NCI-H2196 (cell line): Measurements from ENCODE around the gene FER1L5.

ENCODE experiments used
- DNase-seq: peaks from one replicate; lab custom pipeline; 2025; ENCODE audit not compliant: unreplicated experiment; lab: John Stamatoyannopoulos, UW

FER1L5 gene

GRCh38 chr2:96694816-96695455, 52.4 kb downstream of the FER1L5 start:
- no peak for DNase-seq

- no peak for DNase-seq
These were observed 53.0 kb downstream of the FER1L5 start for GRCh38 chr2:96695602-96696001.

- DNase-seq = no peak
These were observed 54.9 kb downstream of the FER1L5 start for GRCh38 chr2:96697476-96697875.

- DNase-seq = no peak
These were observed 55.8 kb downstream of the FER1L5 start for GRCh38 chr2:96698221-96698861.

GRCh38 chr2:96699021-96699420, 56.5 kb downstream of the FER1L5 start:
- no peak for DNase-seq

- DNase-seq = no peak
These were observed 57.1 kb downstream of the FER1L5 start for GRCh38 chr2:96699621-96700020.

GRCh38 chr2:96700086-96700485, 57.5 kb downstream of the FER1L5 start:
- DNase-seq = no peak

GRCh38 chr2:96701636-96702035, 59.1 kb downstream of the FER1L5 start:
- DNase-seq = no peak

- DNase-seq = no peak
These were observed 59.7 kb downstream of the FER1L5 start for GRCh38 chr2:96702098-96702785.

- DNase-seq = no peak
These were observed 60.6 kb downstream of the FER1L5 start for GRCh38 chr2:96703021-96703751.

GRCh38 chr2:96710985-96711384, 68.4 kb downstream of the FER1L5 start:
- no peak for DNase-seq

GRCh38 chr2:96715658-96716057, 73.1 kb downstream of the FER1L5 start:
- DNase-seq = no peak

- no peak for DNase-seq
These were observed 73.8 kb downstream of the FER1L5 start for GRCh38 chr2:96716388-96716787.

- no peak for DNase-seq
These were observed 83.6 kb downstream of the FER1L5 start for GRCh38 chr2:96726131-96726530.

GRCh38 chr2:96727431-96727830, 84.9 kb downstream of the FER1L5 start:
- DNase-seq = no peak

GRCh38 chr2:96729748-96730147, 87.2 kb downstream of the FER1L5 start:
- no peak for DNase-seq

GRCh38 chr2:96730212-96730611, 87.6 kb downstream of the FER1L5 start:
- DNase-seq = no peak

GRCh38 chr2:96733931-96734330, 91.4 kb downstream of the FER1L5 start:
- no peak for DNase-seq

- DNase-seq = peak; percentile 35
These were observed 92.5 kb downstream of the FER1L5 start for GRCh38 chr2:96734880-96735583.

- no peak for DNase-seq
These were observed 94.7 kb downstream of the FER1L5 start for GRCh38 chr2:96737251-96737650.

GRCh38 chr2:96737831-96738230, 95.3 kb downstream of the FER1L5 start:
- DNase-seq = no peak
